A549 treated with CORT108297 at 1 μM for 4 hours (cell line): ENCODE measurements around the gene DDX23. TPM values are rescaled to one million over a fixed set of nuclear protein-coding genes. Genes with fewer than 3 reads are reported as not detected.

Source experiments
- total RNA-seq: library from RNA; stranded (reverse); fragments of 200-300 nt; extraction: Qiagen RNA extraction; gene quantifications from 5 replicates; pipeline ENCODE4 v1.2.3, GENCODE V29; 2022

The DDX23 gene
- 77.0 to 87.8 TPM (median 85.9 TPM) in 5 replicates for total RNA-seq

DNA sequence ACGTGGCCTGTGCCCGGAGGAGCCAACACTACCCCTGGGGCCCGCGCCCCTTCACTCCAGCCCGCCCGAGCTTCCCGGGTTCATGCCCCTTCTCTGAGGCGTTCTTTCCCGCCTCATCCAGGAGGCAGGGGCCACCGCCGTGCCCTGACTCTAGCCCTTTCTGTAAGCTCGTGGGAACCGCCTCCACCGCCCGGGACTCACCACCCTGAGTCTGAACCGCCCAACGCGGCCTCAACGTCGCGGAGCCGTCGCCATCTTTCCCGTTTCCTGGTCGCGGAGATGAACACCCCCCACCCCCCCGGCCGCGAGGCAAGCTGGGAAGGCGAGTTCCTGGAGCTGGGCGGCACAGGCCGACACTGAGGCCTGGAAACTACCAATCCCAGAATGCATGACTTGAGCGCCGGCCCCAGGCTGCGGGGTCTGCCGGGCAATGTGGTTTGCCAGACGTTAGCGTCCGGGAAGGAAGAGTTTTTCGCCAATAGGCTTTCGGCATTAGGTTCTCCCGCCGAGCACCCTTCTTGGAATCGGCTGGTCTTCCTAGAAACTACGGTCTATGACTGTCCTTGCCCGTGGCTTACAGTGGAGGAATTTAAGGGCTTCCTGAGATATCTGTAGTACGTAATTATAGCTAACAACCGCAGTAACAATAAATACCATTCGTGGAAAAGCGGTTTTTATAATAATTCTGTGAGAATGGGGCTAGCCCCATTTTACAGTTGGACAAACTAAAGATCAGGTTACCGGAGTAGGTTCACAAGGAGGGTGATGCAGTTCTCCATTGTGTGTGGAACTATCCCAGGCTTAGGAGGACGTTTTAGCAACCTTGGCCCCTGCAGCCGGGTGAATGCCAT is at the start of gene DDX23:
DDX23 (minus strand) TSS at position 281 of the 851 bp plus-strand sequence. CDS start 6,381 bp downstream, outside the sequence.

DNA sequence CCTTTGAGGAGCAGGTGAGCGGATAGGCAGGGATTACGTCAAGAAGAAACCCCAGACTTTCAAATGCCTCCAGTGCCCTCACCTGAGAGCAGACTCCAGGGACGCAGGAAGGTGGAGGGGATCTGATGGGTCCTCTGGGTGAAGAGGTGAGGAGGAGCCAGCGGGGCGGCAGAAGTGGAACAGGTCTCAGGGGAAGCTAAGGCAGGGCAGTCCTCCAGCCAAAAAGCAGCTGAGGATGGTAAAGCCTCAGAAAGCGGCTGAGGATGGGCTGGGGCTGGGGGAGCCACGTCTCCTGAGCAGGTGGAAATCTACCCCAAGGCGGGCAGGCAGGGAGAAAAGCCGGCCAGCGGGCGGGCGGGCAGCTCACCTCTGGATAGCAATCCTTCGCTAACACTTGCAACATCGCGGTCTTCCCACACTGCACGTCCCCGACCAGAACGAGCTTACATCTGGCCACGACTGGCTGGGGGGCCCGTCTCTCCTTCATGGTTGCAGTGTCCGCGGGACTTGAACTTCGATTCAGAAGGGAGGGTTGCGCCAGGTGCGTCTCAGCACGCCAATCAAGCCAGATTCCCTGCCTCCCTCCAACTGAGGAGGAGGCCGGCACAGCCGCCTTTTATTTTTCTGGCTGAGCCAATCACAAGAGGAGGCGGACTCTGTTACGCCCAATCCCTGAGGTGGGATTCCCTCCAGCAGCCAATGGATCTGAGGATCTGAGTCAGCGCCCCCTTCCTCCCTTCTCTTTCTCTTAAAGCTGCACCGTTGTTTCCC is 13.5 kb upstream of the DDX23 start, which contains the start of gene RND1:
RND1 (minus strand) TSS at position 590 of the 771 bp plus-strand sequence; CDS start at position 487, 103 bp downstream.

DNA sequence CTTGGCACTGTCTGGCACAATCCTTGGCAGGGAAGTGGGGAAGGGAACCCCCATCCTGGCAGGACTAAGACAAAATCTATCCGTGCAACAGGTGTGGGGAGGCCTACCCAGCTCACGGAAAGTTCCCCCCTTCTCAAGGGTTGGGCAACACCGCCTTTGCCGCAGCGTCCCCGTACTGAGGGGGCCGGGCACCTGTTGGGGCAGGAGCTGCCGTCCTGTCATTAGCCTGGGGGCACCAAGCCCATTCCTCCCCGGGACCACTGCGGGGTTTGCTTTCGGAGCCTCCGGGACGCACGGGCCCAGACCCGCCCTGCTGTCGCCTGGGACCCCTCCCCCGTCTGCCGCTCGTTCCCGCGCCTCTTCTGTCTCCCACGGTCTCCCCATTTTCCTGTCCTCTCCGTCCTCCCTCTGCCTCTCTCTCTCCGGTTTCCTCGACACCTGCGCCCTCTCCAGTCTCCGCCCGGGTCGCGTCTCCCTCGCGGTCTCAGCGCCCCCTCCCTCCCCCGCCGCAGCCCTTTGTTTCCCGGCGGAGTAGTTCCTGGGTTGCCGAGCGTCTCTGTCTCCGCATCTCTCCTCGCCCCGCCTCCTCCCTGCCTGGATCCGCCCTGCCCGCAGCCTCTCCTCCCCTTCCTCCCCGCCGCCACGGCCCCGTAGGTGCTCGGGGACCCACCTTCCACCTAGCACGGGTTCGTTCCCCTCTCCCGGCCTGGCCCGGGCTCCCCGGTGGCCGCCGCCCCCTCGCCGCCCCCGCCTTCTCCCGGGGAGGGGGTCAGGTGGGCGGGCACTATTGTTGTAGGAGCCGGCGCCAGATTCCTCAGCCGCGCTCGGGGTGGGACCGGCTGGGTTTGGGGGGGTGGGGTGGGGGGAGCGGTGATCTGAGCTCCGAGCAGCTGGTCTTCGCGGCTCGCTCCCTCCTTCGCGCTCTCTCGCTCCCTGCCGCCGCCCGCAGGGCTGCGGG is 33.8 kb downstream of the DDX23 start, which contains the start of gene CACNB3:
CACNB3 (plus strand) TSS at position 624 of the 958 bp plus-strand sequence. CDS start 434 bp downstream, outside the sequence.

DNA sequence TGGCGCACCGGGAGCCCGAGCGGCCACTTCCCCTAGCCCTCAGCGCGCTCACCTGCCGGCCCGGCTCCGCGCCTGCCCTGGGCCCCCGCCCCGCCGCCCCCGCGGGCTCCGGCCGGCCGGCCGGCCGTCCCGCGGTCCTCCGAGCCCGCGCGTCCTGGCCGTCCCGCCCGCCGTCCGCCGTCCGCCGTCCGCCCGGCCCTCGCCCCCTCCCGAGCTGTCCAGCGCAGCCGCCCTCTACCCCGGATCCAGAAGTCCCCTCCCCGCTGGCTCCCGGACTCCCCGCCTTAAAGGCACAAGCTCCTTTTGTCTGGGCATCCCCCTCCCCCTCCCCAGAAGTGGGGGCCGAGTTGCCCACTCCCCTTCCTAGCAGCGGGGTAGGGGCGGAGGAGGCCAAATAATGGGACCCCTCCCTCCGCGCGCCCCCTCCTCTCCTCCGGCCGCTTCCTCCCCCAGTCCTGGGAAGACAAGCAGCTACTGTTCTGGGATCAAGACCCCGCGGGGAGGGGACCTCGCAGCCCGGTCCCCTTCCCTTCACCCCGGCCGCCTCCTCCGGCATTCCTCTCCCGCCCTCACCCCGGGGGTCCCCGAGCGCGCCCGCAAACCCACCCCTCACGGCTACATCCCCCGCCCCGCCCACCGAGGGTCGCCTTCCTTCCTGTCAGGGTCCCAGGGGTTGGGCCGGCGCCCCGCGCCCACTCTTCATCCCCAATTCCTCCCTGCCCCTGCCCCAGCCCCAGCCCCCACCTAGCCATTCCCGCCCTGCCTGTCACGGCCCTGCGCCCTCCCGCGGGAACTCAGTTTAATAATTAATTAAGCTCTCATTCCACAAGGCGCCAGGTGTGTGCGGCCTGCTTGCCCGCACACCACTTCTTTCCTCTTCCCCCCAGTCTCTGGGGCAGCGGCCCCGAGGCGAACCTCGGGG is 62.8 kb downstream of the DDX23 start, which contains the start of gene ADCY6:
ADCY6 (minus strand) TSS at position 236 of the 922 bp plus-strand sequence. CDS start 5,655 bp downstream, outside the sequence.

Other genes with a start within 250 kb of the DDX23 start
- 33.3 to 41.4 TPM (median 36.9 TPM) in 5 replicates for gene KANSL2, start 169.9 kb downstream of the DDX23 start, total RNA-seq
- 12.1 to 14.7 TPM (median 13.4 TPM) in 5 replicates for gene CCNT1, start 135.5 kb downstream of the DDX23 start, total RNA-seq
- 11.9 to 16.6 TPM (median 16.2 TPM) in 5 replicates for gene ADCY6, start 63.1 kb downstream of the DDX23 start, total RNA-seq
- 30.2 to 46.8 TPM (median 39.7 TPM) in 5 replicates for gene CACNB3, start 33.7 kb downstream of the DDX23 start, total RNA-seq
- gene RND1, start 13.7 kb upstream of the DDX23 start, total RNA-seq = 12.0 to 17.8 TPM (median 14.2 TPM) in 5 replicates
- gene FKBP11, start 73.3 kb upstream of the DDX23 start, total RNA-seq = 44.0 to 57.4 TPM (median 56.1 TPM) in 5 replicates
- gene ARF3, start 105.3 kb upstream of the DDX23 start, total RNA-seq = 114 to 156 TPM (median 153 TPM) in 5 replicates
- gene WNT10B, start 119.6 kb upstream of the DDX23 start, total RNA-seq = 1.5 to 2.7 TPM (median 2.5 TPM) in 5 replicates
- gene WNT1, start 126.2 kb upstream of the DDX23 start, total RNA-seq = 0.17 TPM in 1 of 5 replicates, not detected in the others
- 0.57 to 0.82 TPM (median 0.67 TPM) in 5 replicates for gene DDN, start 147.2 kb upstream of the DDX23 start, total RNA-seq
- gene PRKAG1, start 166.6 kb upstream of the DDX23 start, total RNA-seq = 39.5 to 47.6 TPM (median 41.3 TPM) in 5 replicates
- gene KMT2D, start 208.6 kb upstream of the DDX23 start, total RNA-seq = 34.1 to 40.1 TPM (median 36.7 TPM) in 5 replicates
- 4.3 to 6.2 TPM (median 5.4 TPM) in 5 replicates for gene RHEBL1, start 217.8 kb upstream of the DDX23 start, total RNA-seq
- gene DHH, start 242.6 kb upstream of the DDX23 start, total RNA-seq = 0.06 TPM in 2 of 5 replicates, not detected in the others